DOHH2 (cell line): ENCODE results near the gene SCNN1B.

Experiments used
- EZH2phosphoT487 ChIP-seq: fragments of 200-600 bp; sonication (generic); IDR thresholded peaks from 2 replicates; pipeline ENCODE4 v1.6.1; 2017; ENCODE audit warnings: borderline replicate concordance, mild to moderate bottlenecking, antibody characterized with exemption, low read length, moderate library complexity, mixed read lengths
- TF ChIP-seq, protein P1 (sequence below): fragments of 200-600 bp; sonication (generic); IDR thresholded peaks from one replicate; pipeline ENCODE4 v1.5.1; 2014; ENCODE audit warnings: antibody characterized with exemption, mild to moderate bottlenecking, low read depth, low read length; ENCODE audit not compliant: poor library complexity, severe bottlenecking

GRCh38 chr16:23375643-23376042, 73.5 kb downstream of the SCNN1B start:
- TF ChIP-seq EZH2phosphoT487: no peak
- TF ChIP-seq, protein P1, sequence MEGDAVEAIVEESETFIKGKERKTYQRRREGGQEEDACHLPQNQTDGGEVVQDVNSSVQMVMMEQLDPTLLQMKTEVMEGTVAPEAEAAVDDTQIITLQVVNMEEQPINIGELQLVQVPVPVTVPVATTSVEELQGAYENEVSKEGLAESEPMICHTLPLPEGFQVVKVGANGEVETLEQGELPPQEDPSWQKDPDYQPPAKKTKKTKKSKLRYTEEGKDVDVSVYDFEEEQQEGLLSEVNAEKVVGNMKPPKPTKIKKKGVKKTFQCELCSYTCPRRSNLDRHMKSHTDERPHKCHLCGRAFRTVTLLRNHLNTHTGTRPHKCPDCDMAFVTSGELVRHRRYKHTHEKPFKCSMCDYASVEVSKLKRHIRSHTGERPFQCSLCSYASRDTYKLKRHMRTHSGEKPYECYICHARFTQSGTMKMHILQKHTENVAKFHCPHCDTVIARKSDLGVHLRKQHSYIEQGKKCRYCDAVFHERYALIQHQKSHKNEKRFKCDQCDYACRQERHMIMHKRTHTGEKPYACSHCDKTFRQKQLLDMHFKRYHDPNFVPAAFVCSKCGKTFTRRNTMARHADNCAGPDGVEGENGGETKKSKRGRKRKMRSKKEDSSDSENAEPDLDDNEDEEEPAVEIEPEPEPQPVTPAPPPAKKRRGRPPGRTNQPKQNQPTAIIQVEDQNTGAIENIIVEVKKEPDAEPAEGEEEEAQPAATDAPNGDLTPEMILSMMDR: no peak
